Peyer's patch (tissue), 4 donors: ENCODE data around the gene SRBD1. TPM values are rescaled to one million over a fixed set of nuclear protein-coding genes. Genes with fewer than 3 reads are reported as not detected.

Experiments
- DNase-seq, 3 donors: peaks; one replicate each; pipeline ENCODE4 v3.0.0-alpha.2; 2017 to 2019
- H3K27ac ChIP-seq, 4 donors: fragments of 200-600 bp; sonication (generic); one replicate each; pipeline ENCODE4 v1.5.1; 2016 to 2019
- H3K27me3 ChIP-seq, 2 donors: fragments of 200-600 bp; sonication (generic); one replicate each; pipeline ENCODE4 v1.5.1; 2019
- H3K36me3 ChIP-seq, 3 donors: fragments of 200-600 bp; sonication (generic); one replicate each; pipeline ENCODE4 v1.5.1; 2016 to 2019
- H3K4me1 ChIP-seq, 4 donors: fragments of 200-600 bp; sonication (generic); one replicate each; pipeline ENCODE4 v1.5.1; 2016 to 2019
- H3K4me3 ChIP-seq, 4 donors: fragments of 200-600 bp; sonication (generic); 1 replicate in 3 of 4; 2 replicates in 1 of 4; pipeline ENCODE4 v1.5.1; 2016 to 2019; ENCODE audit warnings: mild to moderate bottlenecking in 1 of 4
- H3K9me3 ChIP-seq, 4 donors: fragments of 200-600 bp; sonication (generic); one replicate each; pipeline ENCODE4 v1.5.1; 2016 to 2019; ENCODE audit warnings: mild to moderate bottlenecking in 1 of 4
- CTCF ChIP-seq, 6 experiments: fragments of 450-650 bp in 4 of 6; fragments of 200-600 bp in 2 of 6; sonication (generic) in 1 of 6; IDR thresholded peaks; one replicate each; pipeline ENCODE4 v1.5.1; 2017 to 2019; ENCODE audit warnings: antibody characterized with exemption in 6 of 6, mild to moderate bottlenecking in 3 of 6, moderate library complexity in 1 of 6
- POLR2A ChIP-seq, 2 donors: fragments of 450-650 bp; IDR thresholded peaks; one replicate each; pipeline ENCODE4 v1.5.1; 2017; ENCODE audit warnings: antibody characterized with exemption in 2 of 2, mild to moderate bottlenecking in 2 of 2, moderate library complexity in 2 of 2
- total RNA-seq, 4 donors: library from RNA; depleted of rRNA; stranded (reverse); fragments of >200 nt; gene quantifications; one replicate each; pipeline ENCODE4 v1.1.0, GENCODE V29; 2016

SRBD1 gene
- total RNA-seq, 4 donors from 2014 or later = 14.9 to 32.2 (median 22.5) TPM

- no peaks in the 10 kb centered on the region for H3K36me3 ChIP-seq
Measured at GRCh38 chr2:45403036-45403435, 208.0 kb downstream of the SRBD1 start.

GRCh38 chr2:45401431-45401922 lies 209.6 kb downstream of the SRBD1 start:
- no peaks in the 10 kb centered on the region for H3K27me3 ChIP-seq
- no peak for DNase-seq
- TF ChIP-seq CTCF (IDR thresholded peaks at IDR 0.05) = no peak
- no peak for TF ChIP-seq POLR2A (IDR thresholded peaks at IDR 0.05)
- H3K4me1 ChIP-seq = no peaks in the 10 kb centered on the region
- no peak overlapping the region for H3K4me3 ChIP-seq
- no peaks in the 10 kb centered on the region for H3K9me3 ChIP-seq
- no peak overlapping the region for H3K27ac ChIP-seq
- no peaks in the 10 kb centered on the region for H3K36me3 ChIP-seq

More at GRCh38 chr2:45403036-45403435, 208.0 kb downstream of the SRBD1 start:
- H3K4me1 ChIP-seq = no peaks in the 10 kb centered on the region
- no peak overlapping the region for H3K4me3 ChIP-seq
- TF ChIP-seq POLR2A (IDR thresholded peaks at IDR 0.05) (no peak), CTCF (IDR thresholded peaks at IDR 0.05) (no peak)
- H3K27ac ChIP-seq = no peak overlapping the region
- no peaks in the 10 kb centered on the region for H3K27me3 ChIP-seq
- DNase-seq = no peak
- H3K9me3 ChIP-seq = no peaks in the 10 kb centered on the region

GRCh38 chr2:45399040-45399784 lies 211.9 kb downstream of the SRBD1 start:
- Histone ChIP-seq H3K4me1 (no peaks in the 10 kb centered on the region), H3K36me3 (no peaks in the 10 kb centered on the region), H3K27ac (no peak overlapping the region), H3K27me3 (no peaks in the 10 kb centered on the region), H3K4me3 (no peak overlapping the region), H3K9me3 (no peaks in the 10 kb centered on the region)
- TF ChIP-seq CTCF (IDR thresholded peaks at IDR 0.05) (no peak), POLR2A (IDR thresholded peaks at IDR 0.05) (no peak)
- no peak for DNase-seq

GRCh38 chr2:45397292-45397691 lies 213.8 kb downstream of the SRBD1 start:
- no peak for TF ChIP-seq POLR2A (IDR thresholded peaks at IDR 0.05)
- no peak for TF ChIP-seq CTCF (IDR thresholded peaks at IDR 0.05)
- Histone ChIP-seq H3K4me3 (no peak overlapping the region), H3K4me1 (no peaks in the 10 kb centered on the region), H3K27me3 (no peaks in the 10 kb centered on the region), H3K27ac (no peak overlapping the region), H3K36me3 (no peaks in the 10 kb centered on the region), H3K9me3 (no peaks in the 10 kb centered on the region)
- DNase-seq = no peak

- no peak overlapping the region for H3K27ac ChIP-seq
- H3K9me3 ChIP-seq = no peaks in the 10 kb centered on the region
- TF ChIP-seq CTCF (IDR thresholded peaks at IDR 0.05) (no peak), POLR2A (IDR thresholded peaks at IDR 0.05) (no peak)
- H3K4me3 ChIP-seq = no peak overlapping the region
- DNase-seq = no peak
- H3K4me1 ChIP-seq = no peaks in the 10 kb centered on the region
- H3K27me3 ChIP-seq = no peaks in the 10 kb centered on the region
- no peaks in the 10 kb centered on the region for H3K36me3 ChIP-seq
Measured at GRCh38 chr2:45396671-45397070, 214.4 kb downstream of the SRBD1 start.
